SH-SY5Y (cell line): ENCODE data around the gene FAM32A.

Experiments
- GATA2 ChIP-seq: IDR thresholded peaks from 2 replicates; pipeline ENCODE4 v1.6.1; 2011; ENCODE audit warnings: mild to moderate bottlenecking, low read depth, low read length
- GATA3 ChIP-seq: IDR thresholded peaks from 2 replicates; pipeline ENCODE4 v1.6.1; 2011; ENCODE audit warnings: low read depth, mild to moderate bottlenecking, low read length, moderate library complexity

GRCh38 chr19:16161840-16162239 is 23.4 kb upstream of the FAM32A start:
- TF ChIP-seq GATA2 (no peak), GATA3 (no peak)
